Tibial artery (tissue), 4 donors: ENCODE results near the gene STK35.

Experiments
- DNase-seq, 2 donors: peaks; one replicate each; pipeline ENCODE4 v3.0.0-alpha.2; 2019
- H3K27ac ChIP-seq, 2 donors: fragments of 200-600 bp; sonication (generic) in 1 of 2; 1 replicate in 1 of 2; 2 replicates in 1 of 2; pipeline ENCODE4 v1.5.1; 2018 to 2019; ENCODE audit warnings: mild to moderate bottlenecking in 1 of 2
- H3K27me3 ChIP-seq, 2 donors: fragments of 200-600 bp; sonication (generic) in 1 of 2; one replicate each; pipeline versions ENCODE4 v1.5.1 to v1.6.0; 2016 to 2019
- H3K36me3 ChIP-seq, 3 donors: fragments of 200-600 bp; sonication (generic) in 2 of 3; one replicate each; pipeline ENCODE4 v1.5.1; 2016 to 2019; ENCODE audit warnings: mild to moderate bottlenecking in 2 of 3
- H3K4me1 ChIP-seq, 4 donors: fragments of 200-600 bp; sonication (generic) in 2 of 4; 1 replicate in 3 of 4; 2 replicates in 1 of 4; pipeline ENCODE4 v1.5.1; 2016 to 2019
- H3K4me3 ChIP-seq, 2 donors: fragments of 200-600 bp; sonication (generic) in 1 of 2; 1 replicate in 1 of 2; 2 replicates in 1 of 2; pipeline ENCODE4 v1.5.1; 2018 to 2019; ENCODE audit warnings: mild to moderate bottlenecking in 2 of 2
- H3K9me3 ChIP-seq, 3 donors: fragments of 200-600 bp; sonication (generic) in 1 of 3; one replicate each; pipeline ENCODE4 v1.5.1; 2016 to 2019
- intact Hi-C: fragments of 100-400 bp; cut with DNase I; formaldehyde crosslinking; loops from one replicate; pipeline ENCODE4 v1.15.0; 2023; ENCODE audit warnings: low total_unique reads
- TF ChIP-seq, protein P1 (sequence below), 2 experiments: fragments of 200-600 bp in 1 of 2; fragments of 450-650 bp in 1 of 2; IDR thresholded peaks; one replicate each; pipeline ENCODE4 v1.5.1; 2017 to 2019; ENCODE audit warnings: antibody characterized with exemption in 2 of 2, mild to moderate bottlenecking in 1 of 2, moderate library complexity in 1 of 2

STK35 gene

DNA sequence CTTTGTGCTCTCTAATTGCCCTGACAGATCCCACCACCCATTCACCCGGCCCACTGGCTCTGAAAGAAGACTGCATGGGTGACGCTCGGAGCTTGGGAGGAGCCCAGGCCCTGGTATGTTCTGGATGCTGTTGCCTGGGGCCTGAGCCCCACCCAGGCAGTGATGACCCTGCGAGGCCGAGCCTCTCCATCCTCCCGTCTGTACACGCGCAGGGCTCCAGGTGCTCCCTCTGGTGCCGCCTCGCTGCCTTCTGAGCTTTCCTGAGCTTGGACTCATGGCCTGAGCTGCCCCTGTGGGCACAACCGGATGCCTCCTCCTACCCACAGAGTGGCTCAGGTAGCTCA, 61.2 kb downstream of the STK35 start:
- Histone ChIP-seq H3K27me3 (no peaks in the 10 kb centered on the region), H3K9me3 (no peaks in the 10 kb centered on the region), H3K36me3 (no peaks in the 10 kb centered on the region), H3K4me3 (no peak overlapping the region), H3K4me1 (no peaks in the 10 kb centered on the region), H3K27ac (no peak overlapping the region)
- intact Hi-C loops, result no loop called here
- peak in 1 of 2 donors; percentile 48 for DNase-seq
- TF ChIP-seq, protein P1, sequence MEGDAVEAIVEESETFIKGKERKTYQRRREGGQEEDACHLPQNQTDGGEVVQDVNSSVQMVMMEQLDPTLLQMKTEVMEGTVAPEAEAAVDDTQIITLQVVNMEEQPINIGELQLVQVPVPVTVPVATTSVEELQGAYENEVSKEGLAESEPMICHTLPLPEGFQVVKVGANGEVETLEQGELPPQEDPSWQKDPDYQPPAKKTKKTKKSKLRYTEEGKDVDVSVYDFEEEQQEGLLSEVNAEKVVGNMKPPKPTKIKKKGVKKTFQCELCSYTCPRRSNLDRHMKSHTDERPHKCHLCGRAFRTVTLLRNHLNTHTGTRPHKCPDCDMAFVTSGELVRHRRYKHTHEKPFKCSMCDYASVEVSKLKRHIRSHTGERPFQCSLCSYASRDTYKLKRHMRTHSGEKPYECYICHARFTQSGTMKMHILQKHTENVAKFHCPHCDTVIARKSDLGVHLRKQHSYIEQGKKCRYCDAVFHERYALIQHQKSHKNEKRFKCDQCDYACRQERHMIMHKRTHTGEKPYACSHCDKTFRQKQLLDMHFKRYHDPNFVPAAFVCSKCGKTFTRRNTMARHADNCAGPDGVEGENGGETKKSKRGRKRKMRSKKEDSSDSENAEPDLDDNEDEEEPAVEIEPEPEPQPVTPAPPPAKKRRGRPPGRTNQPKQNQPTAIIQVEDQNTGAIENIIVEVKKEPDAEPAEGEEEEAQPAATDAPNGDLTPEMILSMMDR (IDR thresholded peaks at IDR 0.05), result no peak

DNA sequence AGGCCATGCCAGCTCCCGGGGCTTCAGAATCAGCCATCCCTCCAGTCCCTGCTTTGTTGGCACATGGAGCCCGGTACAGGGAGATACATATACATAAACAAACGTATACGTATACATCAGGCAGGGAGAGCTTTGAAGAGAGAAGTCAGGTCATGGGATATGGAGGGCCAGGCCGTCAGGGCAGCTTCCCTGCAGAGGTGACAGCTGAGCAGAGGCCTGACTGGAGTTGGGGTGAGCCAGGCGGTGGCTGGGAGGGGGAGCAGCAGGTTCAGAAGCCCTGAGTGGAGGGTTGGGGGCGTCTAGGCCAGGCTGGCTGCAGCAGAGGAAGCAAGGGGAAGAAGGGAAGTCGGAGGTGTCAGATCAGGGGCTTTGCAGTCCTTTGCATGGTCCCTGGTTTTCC, 61.7 kb downstream of the STK35 start:
- H3K27ac ChIP-seq, result no peak overlapping the region
- no peaks in the 10 kb centered on the region for H3K9me3 ChIP-seq
- no peaks in the 10 kb centered on the region for H3K27me3 ChIP-seq
- no peaks in the 10 kb centered on the region for H3K36me3 ChIP-seq
- intact Hi-C loops, result no loop called here
- H3K4me3 ChIP-seq, result no peak overlapping the region
- TF ChIP-seq, protein P1 (IDR thresholded peaks at IDR 0.05), result no peak
- no peaks in the 10 kb centered on the region for H3K4me1 ChIP-seq
- peak in 1 of 2 donors; percentile 38 for DNase-seq

DNA sequence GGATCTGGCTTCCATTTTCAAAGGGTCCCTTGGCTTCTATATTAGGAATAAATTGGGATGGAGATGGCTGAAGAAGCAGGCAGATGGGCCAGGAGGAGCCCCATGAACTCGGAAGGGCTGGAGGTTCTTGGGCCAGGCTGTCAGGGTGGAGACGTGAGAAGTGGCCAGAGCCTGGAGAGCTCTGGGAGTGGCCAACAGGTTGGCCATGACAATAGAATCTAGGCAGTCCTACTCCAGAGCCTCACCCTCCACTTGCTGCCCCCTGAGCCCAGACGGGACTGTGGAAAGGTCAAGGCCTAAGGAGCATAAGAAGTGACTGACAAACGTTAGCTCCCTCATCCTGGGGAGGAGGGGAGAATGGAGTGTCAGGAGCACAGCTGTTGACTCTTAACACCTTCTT, 62.1 kb downstream of the STK35 start:
- intact Hi-C loops, result no loop called here

DNA sequence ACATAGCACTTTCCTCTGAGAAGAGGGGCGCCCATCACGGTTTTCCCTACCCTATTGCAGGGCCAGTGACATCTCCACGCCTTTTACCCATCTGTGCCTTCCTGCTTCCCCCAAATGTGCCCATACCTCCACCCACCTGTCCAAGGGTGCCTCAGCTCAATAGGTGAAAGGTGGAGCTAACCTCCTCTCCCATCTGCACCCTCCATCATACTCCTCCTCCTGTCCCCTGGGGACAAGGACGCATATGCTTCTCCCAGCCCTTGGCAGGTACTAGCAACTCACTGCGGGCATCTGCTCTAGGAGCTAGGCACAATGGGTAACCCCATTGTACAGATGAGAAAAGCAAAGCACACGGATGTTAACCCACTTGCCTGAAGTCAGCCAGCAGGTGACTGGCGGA, 62.8 kb downstream of the STK35 start:
- no peaks in the 10 kb centered on the region for H3K9me3 ChIP-seq
- H3K4me1 ChIP-seq, result no peaks in the 10 kb centered on the region
- DNase-seq, result peak in 1 of 2 donors; percentile 20
- H3K27ac ChIP-seq, result no peak overlapping the region
- TF ChIP-seq, protein P1 (IDR thresholded peaks at IDR 0.05), result no peak
- H3K27me3 ChIP-seq, result peaks cover 0 to 3% of the 10 kb centered on the region in 2 donors
- no peak overlapping the region for H3K4me3 ChIP-seq
- intact Hi-C loops, result no loop called here
- H3K36me3 ChIP-seq, result no peaks in the 10 kb centered on the region

More for the DNA sequence above, 62.1 kb downstream of the STK35 start:
- TF ChIP-seq, protein P1 (IDR thresholded peaks at IDR 0.05), result no peak
- Histone ChIP-seq H3K27me3 (no peaks in the 10 kb centered on the region), H3K4me3 (no peak overlapping the region), H3K36me3 (no peaks in the 10 kb centered on the region), H3K27ac (no peak overlapping the region), H3K4me1 (no peaks in the 10 kb centered on the region), H3K9me3 (no peaks in the 10 kb centered on the region)
- peak in 1 of 2 donors; percentile 17 for DNase-seq

DNA sequence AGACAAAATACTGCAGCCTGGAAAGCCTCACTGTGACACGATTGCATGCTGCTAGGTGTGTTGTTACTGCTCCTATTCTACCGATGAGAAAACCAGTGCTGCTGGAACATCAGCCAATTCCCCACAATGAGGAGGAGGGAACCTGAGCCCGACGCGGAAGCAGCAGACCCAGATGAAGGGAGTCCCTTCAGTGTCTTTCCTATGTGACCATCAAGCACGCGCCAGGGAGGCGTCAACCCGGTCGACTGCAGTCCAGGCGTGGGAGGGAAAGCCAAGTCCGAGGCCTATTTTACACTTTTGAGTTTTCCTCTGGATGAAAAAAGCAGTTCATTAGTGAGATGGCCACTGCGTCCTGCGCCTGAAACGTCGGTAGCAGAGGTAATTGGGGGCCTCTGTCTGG, 63.3 kb downstream of the STK35 start:
- Histone ChIP-seq H3K4me3 (no peak overlapping the region), H3K36me3 (no peaks in the 10 kb centered on the region), H3K27ac (no peak overlapping the region), H3K9me3 (no peaks in the 10 kb centered on the region), H3K4me1 (no peaks in the 10 kb centered on the region), H3K27me3 (peaks cover 0 to 3% of the 10 kb centered on the region in 2 donors)
- TF ChIP-seq, protein P1 (IDR thresholded peaks at IDR 0.05), result no peak
- intact Hi-C loops, result no loop called here
- peak in 1 of 2 donors; percentile 31 for DNase-seq

DNA sequence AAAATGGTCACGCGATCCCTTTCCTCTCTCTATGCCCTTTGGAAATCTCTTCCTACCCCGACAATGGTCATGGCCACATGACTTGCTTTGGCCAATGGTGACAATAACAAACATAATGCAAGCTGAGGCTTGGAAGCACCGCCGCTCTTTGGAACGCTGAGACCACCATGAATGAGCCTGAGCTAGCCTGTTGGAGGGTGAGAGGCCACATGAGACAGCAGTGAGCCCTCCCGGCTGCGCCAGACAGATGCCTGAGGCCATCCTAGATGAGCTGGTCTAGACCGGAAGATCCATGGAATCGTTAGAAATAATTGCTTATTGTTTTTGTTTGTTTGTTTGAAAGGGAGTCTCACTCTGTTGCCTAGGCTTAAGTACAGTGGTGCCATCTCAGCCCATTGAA, 64.2 kb downstream of the STK35 start:
- intact Hi-C loops, result no loop called here
- Histone ChIP-seq H3K36me3 (no peaks in the 10 kb centered on the region), H3K27ac (no peak overlapping the region), H3K9me3 (no peaks in the 10 kb centered on the region), H3K27me3 (peaks cover 0 to 3% of the 10 kb centered on the region in 2 donors), H3K4me3 (no peak overlapping the region), H3K4me1 (no peaks in the 10 kb centered on the region)
- TF ChIP-seq, protein P1 (IDR thresholded peaks at IDR 0.05), result no peak
- no peak for DNase-seq
